PC-3 (cell line): ENCODE results near the gene NIM1K.

Experiments used
- CTCF ChIP-seq: fragments of 300-600 bp; sonication (generic); conservative IDR thresholded peaks from 2 replicates; pipeline ENCODE4 v1.5.1; 2017; ENCODE audit warnings: antibody characterized with exemption, low read depth, mild to moderate bottlenecking, low read length
- EZH2 ChIP-seq: fragments of 300-600 bp; sonication (generic); IDR thresholded peaks from one replicate; pipeline ENCODE4 v1.6.1; 2017; ENCODE audit warnings: antibody characterized with exemption, mild to moderate bottlenecking, low read length; ENCODE audit not compliant: unreplicated experiment
- EZH2phosphoT487 ChIP-seq: fragments of 300-600 bp; sonication (generic); IDR thresholded peaks from 2 replicates; pipeline ENCODE4 v1.6.1; 2018; ENCODE audit warnings: mild to moderate bottlenecking, antibody characterized with exemption, low read length, borderline replicate concordance

GRCh38 chr5:43209060-43209459 is 17.0 kb downstream of the NIM1K start:
- TF ChIP-seq CTCF, result no peak
- no peak for TF ChIP-seq EZH2
- no peak for TF ChIP-seq EZH2phosphoT487
